SK-N-SH treated with all-trans-retinoic acid at 6 μM for 48 hours (cell line): ENCODE measurements around the gene MYO5C.

Experiments used
- CSDC2 ChIP-seq: fragments of 250-450 bp; sonication (Bioruptor Pico); IDR thresholded peaks from 2 replicates; pipeline ENCODE4 v1.5.0; 2020; ENCODE audit warnings: mild to moderate bottlenecking, moderate library complexity
- CSRNP3 ChIP-seq: fragments of 250-450 bp; sonication (Bioruptor Pico); IDR thresholded peaks from 2 replicates; pipeline ENCODE4 v1.5.1; 2021; ENCODE audit warnings: mild to moderate bottlenecking, moderate library complexity
- ESRRG ChIP-seq: fragments of 250-450 bp; sonication (Bioruptor Pico); IDR thresholded peaks from 2 replicates; pipeline ENCODE4 v1.6.1; 2021; ENCODE audit warnings: mild to moderate bottlenecking
- ISL1 ChIP-seq: fragments of 250-450 bp; sonication (Bioruptor Pico); IDR thresholded peaks from 2 replicates; pipeline ENCODE4 v2.1.2; 2022; ENCODE audit warnings: mild to moderate bottlenecking, moderate library complexity
- SNAI2 ChIP-seq: fragments of 250-450 bp; sonication (Bioruptor Pico); IDR thresholded peaks from 2 replicates; pipeline ENCODE4 v1.5.0; 2020; ENCODE audit warnings: mild to moderate bottlenecking, moderate library complexity
- TCF4 ChIP-seq: fragments of 250-450 bp; sonication (Bioruptor Pico); IDR thresholded peaks from 2 replicates; pipeline ENCODE4 v1.8.0; 2021; ENCODE audit warnings: mild to moderate bottlenecking, moderate library complexity, borderline replicate concordance
- ZFP30 ChIP-seq: fragments of 450-650 bp; formaldehyde crosslinking; IDR thresholded peaks from 2 replicates; pipeline ENCODE4 v1.5.0; 2022; ENCODE audit warnings: mild to moderate bottlenecking, moderate library complexity
- ZNF8 ChIP-seq: fragments of 450-650 bp; formaldehyde crosslinking; IDR thresholded peaks from 2 replicates; pipeline ENCODE4 v1.5.0; 2020; ENCODE audit warnings: mild to moderate bottlenecking, moderate library complexity

DNA sequence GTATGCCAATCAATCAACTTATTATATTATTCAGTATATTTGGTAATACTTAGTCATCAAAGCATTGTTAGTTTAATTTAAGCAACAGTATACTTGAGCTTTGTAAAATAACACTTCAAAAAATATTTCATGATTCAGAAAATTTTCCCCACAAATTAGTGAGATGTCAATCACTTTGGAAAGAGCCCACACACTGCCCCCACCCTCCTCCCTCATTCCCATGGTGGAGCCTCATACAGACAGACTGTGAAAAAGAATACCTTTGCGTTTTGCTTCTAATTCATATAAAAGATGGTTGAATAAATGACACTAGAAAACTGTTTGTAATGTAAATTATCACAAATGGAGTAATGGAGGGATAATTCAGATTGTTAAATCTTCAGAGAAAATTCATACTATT, 43.3 kb upstream of the MYO5C start:
- TF ChIP-seq CSDC2 (CRISPR knock-in tag) (no peak), ESRRG (CRISPR knock-in tag) (no peak), SNAI2 (no peak), ISL1 (no peak), ZNF8 (CRISPR knock-in tag) (no peak), CSRNP3 (CRISPR knock-in tag) (no peak), TCF4 (CRISPR knock-in tag) (no peak), ZFP30 (CRISPR knock-in tag) (no peak)
